GM18505 (cell line): ENCODE measurements around the gene ABHD1.

ENCODE experiments used
- ATAC-seq: cut with Tn5 transposase; IDR thresholded peaks from one replicate; pipeline ENCODE4 v1.9.1; 2021; ENCODE audit not compliant: unreplicated experiment
- POLR2A ChIP-seq: IDR thresholded peaks from 4 replicates; pipeline ENCODE4 v1.6.1; 2011; ENCODE audit warnings: borderline replicate concordance; ENCODE audit not compliant: insufficient read depth, insufficient read length; ENCODE audit errors: extremely low read depth

The ABHD1 gene

DNA sequence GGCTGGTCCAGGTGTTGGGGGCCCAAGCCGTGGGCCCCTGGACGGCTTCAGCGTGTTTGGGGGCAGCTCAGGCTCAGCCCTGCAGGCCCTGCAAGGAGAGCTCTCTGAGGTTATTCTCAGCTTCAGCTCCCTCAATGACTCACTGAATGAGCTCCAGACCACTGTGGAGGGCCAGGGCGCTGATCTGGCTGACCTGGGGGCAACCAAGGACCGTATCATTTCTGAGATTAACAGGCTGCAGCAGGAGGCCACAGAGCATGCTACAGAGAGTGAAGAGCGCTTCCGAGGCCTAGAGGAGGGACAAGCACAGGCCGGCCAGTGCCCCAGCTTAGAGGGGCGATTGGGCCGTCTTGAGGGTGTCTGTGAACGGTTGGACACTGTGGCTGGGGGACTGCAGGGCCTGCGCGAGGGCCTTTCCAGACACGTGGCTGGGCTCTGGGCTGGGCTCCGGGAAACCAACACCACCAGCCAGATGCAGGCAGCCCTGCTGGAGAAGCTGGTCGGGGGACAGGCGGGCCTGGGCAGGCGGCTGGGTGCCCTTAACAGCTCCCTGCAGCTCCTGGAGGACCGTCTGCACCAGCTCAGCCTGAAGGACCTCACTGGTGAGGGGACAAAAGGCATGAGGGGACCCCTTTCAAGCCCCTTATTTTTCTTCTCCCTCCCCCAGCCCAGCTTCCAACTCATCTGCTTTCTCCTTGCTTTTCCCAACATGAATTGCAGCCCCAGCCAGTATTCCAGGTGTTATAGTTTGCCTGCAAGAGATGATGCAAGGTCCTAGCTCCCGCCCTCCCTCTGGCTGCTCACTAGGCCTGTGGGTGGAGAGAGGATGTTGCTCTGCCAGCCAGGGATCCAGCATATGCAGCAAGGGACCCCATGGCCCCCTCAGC is 40.0 kb upstream of the ABHD1 start:
- TF ChIP-seq POLR2A: no peak
- ATAC-seq: no peak

DNA sequence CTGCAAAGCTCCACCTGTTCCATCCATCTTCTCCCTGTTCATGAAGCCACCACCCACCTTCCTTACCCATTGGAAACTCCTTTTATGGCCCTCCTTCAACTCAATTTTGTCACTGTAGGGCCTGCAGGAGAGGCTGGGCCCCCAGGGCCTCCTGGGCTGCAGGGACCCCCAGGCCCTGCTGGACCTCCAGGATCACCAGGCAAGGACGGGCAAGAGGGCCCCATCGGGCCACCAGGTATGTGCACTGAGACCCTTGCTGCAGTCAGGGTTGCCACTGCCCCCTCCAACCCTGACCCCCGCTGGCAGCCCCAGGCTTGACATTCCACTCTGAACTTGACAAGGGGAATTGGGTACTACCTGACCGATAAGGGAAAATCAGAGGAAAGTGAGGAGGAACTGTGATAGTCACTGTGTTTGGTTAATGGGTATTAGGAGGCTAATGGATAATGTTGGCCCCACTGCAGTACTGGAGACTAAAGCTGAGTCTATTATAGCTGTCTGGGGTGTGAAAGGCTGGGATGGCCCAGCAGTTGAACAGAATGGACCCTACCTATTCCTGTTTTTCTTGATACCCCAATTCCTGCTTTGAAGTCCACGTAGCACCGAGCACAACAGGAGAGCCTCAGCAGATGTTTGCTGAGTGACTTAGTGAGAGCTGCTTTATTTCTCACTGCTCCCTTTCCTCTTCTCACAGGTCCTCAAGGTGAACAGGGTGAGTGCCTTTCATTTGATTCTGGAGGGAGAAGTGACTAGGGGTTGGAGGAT is 39.1 kb upstream of the ABHD1 start:
- no peak for ATAC-seq
- TF ChIP-seq POLR2A: no peak

DNA sequence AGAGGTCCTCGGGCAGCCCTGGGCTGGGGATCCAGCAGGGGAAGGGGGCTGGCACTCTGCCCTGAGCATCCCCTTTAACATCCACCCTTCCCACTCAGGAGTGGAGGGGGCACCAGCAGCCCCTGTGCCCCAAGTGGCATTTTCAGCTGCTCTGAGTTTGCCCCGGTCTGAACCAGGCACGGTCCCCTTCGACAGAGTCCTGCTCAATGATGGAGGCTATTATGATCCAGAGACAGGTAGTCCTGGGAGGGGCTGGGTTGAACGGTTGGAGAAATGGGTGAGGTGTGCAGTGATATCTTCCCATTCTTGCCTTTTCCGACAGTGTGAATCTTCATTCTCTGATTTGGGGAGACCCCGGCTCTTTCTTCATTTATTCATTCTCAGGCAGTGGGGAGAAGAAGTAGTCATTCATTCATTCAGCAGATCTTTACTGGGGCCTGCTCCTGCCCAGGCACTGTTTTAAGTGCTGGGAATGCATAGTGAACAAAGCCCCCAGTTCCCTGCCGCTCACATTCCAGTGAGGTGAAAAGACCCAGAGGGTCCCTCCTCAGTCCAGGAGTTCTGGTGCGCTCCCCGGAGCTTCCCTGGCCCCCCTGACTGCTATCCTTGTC is 38.4 kb upstream of the ABHD1 start:
- no peak for ATAC-seq
- no peak for TF ChIP-seq POLR2A

DNA sequence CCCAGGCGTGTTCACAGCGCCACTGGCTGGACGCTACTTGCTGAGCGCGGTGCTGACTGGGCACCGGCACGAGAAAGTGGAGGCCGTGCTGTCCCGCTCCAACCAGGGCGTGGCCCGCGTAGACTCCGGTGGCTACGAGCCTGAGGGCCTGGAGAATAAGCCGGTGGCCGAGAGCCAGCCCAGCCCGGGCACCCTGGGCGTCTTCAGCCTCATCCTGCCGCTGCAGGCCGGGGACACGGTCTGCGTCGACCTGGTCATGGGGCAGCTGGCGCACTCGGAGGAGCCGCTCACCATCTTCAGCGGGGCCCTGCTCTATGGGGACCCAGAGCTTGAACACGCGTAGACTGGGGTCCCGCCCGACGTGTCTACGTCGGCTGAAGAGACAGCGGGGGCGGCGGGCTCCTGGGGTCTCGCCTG is 37.9 kb upstream of the ABHD1 start:
- no peak for ATAC-seq
- no peak for TF ChIP-seq POLR2A

DNA sequence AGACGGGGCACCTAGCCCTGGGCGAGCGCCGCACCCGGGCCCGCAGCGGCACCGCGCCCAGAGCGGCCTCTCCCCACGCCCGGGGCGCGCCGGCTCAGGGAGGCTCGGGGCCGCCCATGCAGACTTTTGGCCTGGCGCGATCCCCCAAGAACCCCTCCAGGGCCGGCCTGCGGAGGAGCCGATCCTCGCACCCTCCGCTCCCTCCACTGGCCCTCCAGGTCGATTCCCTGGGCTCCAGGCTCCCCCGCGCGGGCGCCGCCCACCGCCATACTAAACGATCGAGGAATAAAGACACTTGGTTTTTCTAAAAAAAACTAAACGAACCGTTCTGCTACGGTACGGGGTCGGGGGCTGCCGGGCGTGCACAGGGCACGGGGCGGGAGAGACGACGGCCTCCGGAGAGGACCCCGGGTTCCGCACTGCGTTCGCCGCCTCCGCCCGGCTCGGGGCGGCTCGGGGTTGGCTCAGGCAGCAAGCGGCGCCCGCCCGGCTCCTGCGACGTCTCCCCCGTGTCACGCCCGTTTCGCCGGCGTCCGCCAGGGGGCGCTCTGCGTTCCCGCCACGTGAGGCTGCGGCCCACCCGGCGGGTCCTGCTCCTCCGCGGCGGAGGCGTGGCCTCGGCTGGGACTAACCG is 37.4 kb upstream of the ABHD1 start:
- TF ChIP-seq POLR2A: peak; percentile 65
- ATAC-seq: peak; percentile 78

DNA sequence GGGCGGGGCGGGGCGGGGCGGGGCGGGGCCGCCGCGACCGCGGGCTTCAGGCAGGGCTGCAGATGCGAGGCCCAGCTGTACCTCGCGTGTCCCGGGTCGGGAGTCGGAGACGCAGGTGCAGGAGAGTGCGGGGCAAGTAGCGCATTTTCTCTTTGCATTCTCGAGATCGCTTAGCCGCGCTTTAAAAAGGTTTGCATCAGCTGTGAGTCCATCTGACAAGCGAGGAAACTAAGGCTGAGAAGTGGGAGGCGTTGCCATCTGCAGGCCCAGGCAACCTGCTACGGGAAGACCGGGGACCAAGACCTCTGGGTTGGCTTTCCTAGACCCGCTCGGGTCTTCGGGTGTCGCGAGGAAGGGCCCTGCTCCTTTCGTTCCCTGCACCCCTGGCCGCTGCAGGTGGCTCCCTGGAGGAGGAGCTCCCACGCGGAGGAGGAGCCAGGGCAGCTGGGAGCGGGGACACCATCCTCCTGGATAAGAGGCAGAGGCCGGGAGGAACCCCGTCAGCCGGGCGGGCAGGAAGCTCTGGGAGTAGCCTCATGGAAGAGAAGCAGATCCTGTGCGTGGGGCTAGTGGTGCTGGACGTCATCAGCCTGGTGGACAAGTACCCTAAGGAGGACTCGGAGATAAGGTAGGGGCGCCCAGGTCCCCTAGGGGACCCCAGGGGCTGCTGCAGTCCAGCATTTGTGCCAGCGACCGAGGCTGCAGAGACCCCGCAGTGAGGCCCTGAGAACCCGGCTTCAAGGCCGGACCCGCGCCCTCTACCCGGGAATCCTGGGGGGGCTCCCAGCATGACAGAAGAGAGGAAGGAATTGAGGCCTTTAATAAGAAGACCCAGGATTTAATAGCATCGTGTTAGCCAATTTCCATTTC is 36.7 kb upstream of the ABHD1 start, which contains the start of gene KHK:
KHK (plus strand) TSS at position 49 of the 870 bp plus-strand sequence; CDS start at position 537, 488 bp downstream.
- ATAC-seq: no peak

DNA sequence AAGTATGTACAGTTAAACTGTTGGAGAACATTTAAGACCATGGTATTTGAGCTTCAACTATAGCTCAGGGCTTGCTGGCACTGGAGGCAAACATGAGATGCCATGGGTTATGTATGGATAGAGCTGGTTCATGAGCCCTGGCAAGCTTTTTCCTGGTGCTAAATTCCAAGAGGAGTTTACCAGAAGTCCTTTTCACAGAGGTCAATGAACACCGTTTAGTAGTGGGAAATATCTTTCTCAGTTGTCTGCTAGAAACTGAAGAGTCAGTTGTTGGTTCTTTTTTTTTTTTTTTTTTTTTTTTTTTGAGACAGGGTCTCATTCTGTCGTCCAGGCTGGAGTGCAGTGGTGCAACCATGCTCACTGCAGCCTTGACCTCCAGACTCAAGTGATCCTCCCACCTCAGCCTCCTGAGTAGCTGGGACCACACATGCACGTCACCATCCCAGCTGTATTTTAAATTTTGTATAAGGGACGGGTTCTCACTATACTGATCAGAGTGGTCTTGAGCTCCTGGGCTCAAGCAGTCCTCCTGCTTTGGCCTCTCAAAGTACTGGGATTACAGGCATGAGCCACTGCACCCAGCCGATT is 35.7 kb upstream of the ABHD1 start:
- no peak for ATAC-seq

More for the DNA sequence above, 36.7 kb upstream of the ABHD1 start, which contains the start of gene KHK:
- TF ChIP-seq POLR2A: peak; percentile 23

DNA sequence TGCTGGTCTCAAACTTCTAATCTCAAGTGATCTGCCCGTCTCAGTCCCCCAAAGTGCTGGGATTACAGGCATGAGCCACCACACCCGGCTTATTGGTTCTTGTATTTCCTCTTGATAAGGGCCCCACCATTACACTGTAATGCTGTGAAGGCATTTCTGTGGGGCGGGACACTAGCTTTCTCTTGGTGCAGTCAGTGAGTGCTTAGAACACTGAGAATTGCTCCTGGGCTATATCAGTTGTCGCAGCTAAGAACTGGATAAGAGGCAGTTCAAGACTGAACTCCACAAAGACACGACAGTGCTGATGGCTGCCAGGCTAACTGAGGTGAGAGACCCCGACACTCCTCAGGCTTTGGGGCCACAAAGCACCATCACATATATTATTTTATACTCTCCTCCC is 35.0 kb upstream of the ABHD1 start:
- TF ChIP-seq POLR2A: no peak
- ATAC-seq: no peak

More for the DNA sequence above, 35.7 kb upstream of the ABHD1 start:
- no peak for TF ChIP-seq POLR2A

DNA sequence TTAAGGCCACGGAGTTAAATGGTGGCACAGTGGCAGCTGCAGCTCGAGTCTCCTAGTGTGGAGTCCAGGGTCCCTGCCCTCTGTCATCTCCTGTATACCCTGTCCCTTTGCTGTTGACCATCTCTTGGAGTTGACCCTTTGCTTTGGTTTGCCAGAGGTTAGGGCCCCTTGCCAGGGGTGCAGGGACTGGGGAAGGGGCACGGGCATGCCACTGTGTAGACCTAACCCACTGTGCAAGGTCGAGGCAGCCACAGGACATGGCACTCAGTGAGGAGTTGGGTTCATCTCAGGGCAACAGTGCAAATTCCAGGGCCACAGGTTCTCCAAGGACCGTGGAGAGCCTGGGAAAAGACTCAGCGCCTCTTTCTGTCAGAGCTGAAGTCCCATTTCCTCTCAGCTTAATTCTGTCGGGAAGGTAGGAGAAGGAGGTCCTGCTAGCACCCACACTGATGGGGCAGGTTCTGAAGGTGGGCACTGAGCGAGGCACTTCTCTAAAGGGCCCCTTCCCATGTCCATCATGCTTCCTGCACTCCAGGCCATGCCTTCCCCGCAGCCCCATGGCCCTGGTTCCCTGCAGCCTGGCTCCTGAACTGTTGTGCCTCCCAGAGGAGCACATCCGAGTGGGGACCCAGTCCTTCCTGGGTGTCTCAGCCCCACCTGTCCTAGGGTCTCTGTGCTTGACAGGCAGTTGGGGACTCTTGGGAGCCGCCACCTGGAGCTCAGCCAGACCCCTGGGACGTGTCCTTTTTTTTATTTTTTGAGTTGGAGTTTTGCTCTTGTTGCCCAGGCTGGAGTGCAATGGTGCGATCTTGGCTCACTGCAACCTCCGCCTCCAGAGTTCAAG is 34.3 kb upstream of the ABHD1 start:
- no peak for TF ChIP-seq POLR2A
- ATAC-seq: no peak

DNA sequence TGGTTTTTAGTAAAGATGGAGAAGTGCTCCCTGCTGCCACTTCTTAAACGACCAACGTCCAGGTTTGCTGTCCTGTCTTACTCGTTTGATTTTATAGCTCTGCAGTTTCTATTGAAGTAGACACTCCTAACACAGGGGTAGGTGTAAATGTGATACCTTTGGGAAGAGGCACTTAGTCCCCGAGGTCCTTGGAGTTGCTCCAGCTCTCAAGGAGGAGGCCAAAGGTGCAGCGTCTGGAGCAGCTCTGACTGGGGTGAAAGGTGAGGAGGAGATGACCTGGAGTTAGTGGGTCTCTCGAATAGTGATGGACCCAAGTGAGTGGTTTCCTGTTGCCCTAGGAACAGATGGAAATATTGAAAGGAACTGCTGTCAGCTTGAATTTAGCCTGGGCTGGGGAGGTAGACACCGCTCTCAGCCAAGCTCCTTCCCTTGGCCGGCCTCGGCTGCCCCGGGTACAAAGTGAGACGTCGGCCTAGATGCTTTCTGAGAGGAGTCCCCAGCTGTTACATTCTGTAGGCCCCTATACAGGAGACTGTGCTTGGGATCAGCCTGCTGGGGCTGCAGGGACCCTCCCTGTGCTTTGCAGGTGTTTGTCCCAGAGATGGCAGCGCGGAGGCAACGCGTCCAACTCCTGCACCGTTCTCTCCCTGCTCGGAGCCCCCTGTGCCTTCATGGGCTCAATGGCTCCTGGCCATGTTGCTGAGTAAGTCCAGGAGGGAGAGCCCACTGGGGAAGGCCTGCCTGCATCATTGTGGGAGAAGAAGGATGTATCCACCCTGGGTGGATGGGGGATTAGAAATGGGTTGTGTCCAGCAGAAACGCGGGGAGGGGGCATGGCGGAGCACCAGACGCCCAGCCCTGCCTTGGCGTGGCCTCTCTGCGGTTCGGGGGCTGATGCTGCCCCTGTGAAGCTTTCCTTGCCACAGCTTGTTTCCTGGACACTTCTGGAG is 31.6 kb upstream of the ABHD1 start:
- TF ChIP-seq POLR2A: no peak
- no peak for ATAC-seq

DNA sequence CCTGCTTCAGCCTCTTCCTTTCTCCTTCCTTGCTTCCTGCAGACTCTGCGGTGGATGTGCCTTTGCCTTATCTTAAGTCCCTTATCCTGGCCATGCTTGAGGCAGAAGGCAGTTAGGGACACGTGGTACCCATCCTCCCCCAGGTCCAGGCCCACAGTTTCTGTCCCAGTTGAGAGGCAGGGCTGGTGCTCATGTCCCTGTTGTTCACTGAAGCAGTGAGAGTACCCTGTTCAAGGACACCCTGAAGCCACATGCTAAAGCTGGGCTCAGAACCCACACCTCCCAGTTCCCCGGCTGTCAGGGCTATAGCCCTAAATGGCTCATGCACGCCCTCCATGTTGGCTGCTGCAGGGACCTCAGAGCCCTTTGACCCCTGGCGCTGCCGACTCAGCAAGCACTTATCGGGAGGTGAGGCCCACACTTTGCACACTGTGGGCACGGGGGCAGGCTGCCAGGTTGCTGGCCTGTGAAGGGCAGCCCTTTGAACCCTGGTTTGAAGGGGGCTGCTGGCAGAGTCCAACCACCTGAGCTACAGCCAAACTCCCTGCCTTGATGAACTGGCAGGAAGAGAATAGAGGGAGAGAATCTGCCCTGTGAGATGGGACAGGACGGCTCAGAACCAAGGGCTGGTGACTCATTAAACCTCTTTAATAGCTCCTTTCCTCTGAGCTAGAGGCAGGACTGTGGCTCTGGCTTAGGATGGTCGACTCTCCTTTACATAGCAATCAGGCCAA is 30.8 kb upstream of the ABHD1 start:
- TF ChIP-seq POLR2A: no peak
- ATAC-seq: no peak
